GM19467 (cell line): ENCODE data around the gene MOBP.

Experiments used
- ATAC-seq: cut with Tn5 transposase; IDR thresholded peaks from one replicate; pipeline ENCODE4 v1.9.1; 2021; ENCODE audit warnings: mild to moderate bottlenecking, moderate library complexity; ENCODE audit not compliant: unreplicated experiment

The MOBP gene

DNA sequence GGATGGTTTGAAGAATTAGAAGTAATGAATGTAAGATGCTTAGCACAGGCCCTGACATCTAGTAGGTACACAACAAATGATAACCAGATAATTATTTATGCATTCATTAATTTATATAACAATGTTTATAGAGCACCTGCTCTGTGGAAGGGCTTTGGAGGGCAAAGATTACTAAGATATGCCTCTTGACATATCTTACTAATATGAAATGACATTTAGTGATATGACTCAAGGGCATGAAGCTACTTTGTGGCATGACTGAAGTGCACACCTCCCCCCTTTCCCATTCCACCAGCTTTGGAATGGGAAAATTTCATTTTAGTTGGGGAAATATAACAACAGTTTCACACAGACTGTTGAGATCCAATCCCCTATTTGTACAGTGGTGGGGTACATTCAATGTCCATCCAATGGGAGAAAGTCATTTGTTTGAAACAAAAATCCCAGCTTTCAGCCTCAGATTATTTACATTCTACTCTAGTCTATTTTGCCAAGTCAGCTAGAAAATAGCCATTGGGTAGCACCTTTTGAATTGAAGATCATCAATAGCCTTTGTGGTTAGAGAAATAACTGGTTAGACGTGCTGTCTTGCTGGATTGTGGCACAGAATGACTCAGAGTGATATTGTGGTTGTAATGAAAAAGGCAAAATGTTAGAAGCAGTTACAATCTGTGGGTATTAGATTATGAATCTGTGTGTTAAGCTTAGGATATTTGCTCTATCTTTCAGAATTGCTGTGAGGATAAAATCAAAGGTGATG is 72.9 kb downstream of the MOBP start:
- ATAC-seq, result no peak

DNA sequence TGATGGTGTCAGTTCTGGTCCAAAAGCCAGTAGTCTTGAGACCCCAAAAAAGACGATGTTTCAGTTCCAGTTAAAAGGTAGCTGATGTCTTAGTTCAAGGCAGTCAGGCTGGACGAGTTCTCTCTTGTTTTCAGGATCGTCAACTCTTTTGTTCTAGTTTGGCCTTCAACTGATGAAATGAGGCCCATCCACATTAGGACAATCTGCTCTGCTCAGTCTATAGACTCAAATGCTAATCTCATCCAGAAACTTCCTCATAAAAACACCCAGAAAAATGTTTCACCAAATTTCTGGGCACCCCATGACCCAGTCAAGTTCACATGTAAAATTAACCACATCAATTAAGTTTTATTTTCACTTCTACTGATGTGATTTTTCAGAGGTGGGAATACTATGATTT is 74.0 kb downstream of the MOBP start:
- ATAC-seq, result no peak

DNA sequence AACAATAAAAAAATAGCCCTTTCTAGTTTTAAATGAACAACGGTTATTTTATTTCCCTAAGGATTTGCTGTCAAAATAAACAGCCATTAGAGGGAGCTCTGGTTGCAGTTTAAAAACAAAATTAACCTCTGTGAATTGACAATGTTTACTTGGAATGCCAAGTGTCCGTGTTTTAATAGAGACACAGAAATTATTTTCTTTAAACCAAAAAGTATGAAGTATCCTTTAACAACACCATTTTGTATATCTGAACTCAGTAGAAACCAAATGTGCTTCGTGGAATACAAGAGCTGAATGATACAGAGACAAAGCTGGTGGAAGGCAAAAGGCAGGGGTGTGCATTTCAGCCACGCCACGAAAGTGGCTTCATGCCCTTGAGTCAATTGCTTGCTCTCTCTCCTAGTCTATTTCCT is 74.4 kb downstream of the MOBP start:
- no peak for ATAC-seq

DNA sequence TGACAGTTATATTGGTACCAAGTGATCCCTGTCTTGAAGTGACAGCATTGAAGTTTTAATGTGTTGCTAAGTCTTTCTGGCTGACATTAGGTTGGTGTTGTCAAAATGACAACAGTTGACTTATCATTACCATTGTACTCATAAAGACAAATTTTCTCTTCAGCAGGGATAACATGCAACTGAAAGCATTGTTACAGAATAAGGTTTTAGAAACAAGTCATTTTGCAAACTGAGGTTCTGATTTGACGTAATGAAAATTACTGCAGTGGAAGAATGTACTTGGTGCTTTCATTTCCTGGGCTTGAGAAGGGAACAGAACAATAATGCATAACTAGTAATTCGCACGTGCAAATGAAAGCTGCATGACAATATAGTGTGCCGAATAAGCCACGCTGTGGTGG is 75.1 kb downstream of the MOBP start:
- ATAC-seq, result no peak

DNA sequence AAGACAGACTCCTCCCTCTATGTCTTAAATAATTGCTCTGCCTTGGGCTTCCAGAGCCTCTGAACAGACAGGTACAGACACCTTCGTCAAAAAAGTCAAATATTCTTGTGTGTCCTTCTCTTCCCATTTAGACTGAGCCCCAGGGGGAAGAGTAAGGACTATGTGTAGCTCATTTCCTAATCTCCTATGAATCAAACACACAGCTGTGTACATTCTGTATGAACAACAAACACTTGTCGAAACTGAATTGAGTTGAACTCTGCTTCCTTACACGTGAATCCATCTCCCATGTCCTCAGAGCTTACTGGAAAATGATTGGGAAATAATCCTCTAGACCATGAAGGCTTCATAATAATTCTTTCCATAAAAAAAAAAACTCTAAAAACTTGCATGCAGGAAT is 80.8 kb downstream of the MOBP start:
- no peak for ATAC-seq

DNA sequence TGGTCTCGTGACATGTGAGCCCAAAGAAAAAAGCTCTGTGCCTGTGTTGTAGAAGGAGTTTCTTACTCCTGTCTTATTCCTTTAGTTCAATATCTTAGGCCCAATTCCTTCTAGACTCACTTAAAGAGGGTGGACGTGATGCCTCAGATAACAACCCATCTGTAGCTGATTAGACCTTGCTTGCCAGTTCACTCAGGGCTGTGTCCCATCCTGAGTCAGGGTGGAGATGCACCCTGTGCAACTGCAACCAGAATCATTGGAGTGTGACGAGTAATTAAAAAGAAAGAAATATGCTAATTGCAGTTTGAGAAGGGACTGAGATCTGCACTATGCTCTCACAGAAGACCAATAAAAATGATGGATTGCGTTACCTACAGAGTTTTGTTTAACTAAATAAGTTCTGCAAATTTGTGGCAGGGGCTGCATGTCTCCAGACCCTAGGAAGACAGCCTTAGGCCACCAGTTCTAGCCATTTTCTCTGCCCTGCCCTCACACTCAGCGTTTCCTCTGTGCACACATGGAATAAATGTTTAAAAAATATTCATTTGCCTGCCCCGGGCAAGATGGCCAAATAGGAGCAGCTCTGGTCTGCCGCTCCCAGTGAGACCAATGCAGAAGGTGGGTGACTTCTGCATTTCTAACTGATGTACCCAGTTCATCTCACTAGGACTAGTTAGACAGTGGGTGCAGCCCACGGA is 83.0 kb downstream of the MOBP start:
- ATAC-seq, result no peak
